GM12801 (cell line): ENCODE measurements around the gene SLC9A5.

Experiments used
- TF ChIP-seq, protein P1 (sequence below): IDR thresholded peaks from one replicate; pipeline ENCODE4 v1.5.1; 2011; ENCODE audit warnings: control low read depth; ENCODE audit not compliant: insufficient read length; ENCODE audit errors: extremely low read depth

The SLC9A5 gene

DNA sequence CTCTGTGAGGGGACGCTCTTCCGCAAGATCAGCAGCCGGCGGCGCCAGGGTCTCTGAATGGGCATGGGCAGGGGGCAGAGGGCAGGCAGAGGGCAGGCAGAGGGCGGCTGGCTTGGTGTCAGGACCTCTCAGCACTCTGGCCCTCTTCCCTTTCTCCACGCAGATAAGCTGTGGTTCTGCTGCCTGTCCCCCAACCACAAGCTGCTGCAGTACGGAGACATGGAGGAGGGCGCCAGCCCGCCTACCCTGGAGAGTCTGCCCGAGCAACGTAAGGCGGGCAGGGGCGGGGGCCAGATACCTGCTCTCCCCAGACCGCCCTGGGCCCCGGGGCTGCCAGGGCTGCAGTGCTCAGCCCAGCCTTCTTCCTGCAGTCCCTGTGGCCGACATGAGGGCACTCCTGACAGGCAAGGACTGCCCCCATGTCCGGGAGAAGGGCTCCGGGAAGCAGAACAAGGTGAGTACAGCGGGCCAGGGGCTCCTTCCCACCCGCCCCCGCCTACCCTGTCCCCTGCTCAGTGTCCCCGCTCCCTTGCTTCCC is 45.8 kb upstream of the SLC9A5 start:
- TF ChIP-seq, protein P1, sequence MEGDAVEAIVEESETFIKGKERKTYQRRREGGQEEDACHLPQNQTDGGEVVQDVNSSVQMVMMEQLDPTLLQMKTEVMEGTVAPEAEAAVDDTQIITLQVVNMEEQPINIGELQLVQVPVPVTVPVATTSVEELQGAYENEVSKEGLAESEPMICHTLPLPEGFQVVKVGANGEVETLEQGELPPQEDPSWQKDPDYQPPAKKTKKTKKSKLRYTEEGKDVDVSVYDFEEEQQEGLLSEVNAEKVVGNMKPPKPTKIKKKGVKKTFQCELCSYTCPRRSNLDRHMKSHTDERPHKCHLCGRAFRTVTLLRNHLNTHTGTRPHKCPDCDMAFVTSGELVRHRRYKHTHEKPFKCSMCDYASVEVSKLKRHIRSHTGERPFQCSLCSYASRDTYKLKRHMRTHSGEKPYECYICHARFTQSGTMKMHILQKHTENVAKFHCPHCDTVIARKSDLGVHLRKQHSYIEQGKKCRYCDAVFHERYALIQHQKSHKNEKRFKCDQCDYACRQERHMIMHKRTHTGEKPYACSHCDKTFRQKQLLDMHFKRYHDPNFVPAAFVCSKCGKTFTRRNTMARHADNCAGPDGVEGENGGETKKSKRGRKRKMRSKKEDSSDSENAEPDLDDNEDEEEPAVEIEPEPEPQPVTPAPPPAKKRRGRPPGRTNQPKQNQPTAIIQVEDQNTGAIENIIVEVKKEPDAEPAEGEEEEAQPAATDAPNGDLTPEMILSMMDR: no peak

DNA sequence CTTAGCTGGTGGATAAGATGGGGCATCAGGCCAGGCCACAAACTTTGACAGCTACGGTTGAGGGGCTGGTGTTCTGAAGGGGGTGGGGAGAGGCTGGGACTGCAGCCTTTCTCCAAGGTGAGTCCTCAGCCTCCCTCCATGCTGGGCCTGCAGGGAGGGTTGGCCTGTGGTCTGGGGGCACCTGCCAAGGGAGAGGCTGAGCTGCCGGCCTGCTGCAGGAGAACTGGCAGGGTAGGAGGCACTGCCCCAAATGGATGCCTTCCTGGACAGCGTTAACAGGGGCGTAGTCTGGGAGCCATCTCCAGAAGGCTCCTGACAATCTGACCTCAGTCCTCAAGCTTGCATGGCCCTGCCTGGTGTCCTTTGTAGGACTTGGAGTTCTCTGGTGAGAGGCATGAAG is 44.7 kb upstream of the SLC9A5 start:
- TF ChIP-seq, protein P1: no peak

DNA sequence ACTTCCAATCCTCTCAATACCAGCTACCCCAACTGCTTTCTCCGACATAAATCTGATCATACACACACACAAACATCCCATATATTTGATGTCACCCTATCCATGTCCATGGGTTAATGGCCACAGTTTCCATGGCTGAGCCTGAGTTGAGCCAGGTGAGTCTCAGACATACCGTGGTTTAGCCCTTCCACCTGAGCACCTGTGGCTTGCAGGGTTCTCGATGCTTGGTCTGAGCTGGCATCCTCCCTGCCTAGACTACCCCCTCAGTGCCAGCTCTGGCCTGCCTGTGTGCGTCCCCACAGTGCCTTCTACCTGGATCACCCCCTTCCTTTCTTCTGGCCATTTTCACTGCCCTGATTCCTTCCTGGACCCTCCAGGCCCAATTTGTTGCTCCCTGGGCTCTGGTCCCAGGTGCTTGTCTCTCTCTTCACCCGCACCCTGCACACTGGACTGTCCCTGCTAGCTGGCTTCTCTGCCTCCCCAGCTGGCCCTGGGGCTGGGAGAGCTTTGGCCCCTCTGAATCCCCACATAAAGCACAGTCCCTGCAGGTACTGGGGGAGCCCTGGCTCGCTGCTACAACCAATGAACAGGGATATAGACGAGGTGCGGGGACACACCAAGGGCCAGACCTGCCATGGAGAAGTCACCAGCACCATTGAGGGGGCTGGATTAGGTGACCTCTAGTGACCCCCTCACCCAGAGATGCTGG is 42.5 kb upstream of the SLC9A5 start:
- TF ChIP-seq, protein P1: no peak

DNA sequence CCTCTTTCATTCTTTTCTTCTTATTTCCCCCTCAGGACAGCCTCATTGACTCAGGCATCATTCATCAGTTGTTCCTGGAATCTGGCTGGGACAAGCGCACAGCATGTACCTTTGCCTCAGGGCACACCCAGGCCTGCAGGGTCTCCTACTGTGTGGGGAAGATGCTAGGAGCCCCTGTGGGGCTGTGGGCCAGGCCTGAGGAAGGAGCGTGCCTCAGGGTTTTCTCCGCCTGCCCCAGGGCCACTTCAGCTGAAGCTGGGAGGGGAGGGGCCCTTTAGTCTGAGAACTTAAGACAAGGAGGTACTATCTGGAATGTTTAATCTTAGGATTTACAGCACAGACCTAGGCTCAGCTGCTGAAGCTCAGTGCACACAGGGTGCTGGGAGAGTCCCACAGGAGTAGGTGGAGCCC is 41.9 kb upstream of the SLC9A5 start:
- TF ChIP-seq, protein P1: no peak

DNA sequence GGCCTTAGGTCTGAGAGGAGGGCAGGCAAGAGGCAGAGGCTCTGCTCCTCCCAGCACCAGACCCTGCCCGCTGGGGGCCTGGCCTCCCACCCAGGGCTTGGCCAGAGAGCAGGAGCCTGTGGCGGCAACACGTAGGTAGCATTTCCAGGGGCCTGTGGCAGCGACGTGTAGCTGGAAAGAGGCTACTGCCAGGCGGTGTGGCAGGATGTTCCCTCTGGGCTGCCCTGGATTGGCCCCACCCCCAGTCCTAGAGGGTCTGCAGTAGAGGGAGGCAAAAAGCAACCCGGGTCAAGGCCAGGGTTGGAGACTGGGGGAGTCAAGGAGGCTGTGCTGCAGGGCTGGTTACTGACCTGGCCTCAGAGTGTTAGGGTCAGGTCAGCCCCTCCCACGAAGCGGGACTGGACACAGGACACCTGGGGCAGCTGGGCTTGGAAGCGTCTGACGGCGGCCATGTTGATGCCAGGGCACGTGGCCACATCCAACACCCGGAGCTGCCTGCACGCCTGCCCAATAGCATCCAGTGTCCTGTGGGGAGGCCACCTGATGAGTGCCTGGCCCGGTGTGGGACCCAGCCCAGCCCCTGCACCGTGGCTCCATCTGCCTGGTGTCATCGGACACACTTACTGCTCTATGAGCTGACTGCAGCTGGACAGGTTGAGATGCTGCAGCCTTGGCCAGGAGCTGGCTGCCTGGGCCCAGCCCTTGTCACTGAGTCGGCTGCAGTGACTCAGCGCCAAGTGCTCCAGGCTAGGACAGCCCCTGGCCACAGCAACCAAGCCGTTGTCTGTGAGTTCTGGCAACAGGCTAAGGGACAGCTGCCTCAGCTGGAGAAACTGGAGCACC is 41.3 kb upstream of the SLC9A5 start:
- TF ChIP-seq, protein P1: no peak

DNA sequence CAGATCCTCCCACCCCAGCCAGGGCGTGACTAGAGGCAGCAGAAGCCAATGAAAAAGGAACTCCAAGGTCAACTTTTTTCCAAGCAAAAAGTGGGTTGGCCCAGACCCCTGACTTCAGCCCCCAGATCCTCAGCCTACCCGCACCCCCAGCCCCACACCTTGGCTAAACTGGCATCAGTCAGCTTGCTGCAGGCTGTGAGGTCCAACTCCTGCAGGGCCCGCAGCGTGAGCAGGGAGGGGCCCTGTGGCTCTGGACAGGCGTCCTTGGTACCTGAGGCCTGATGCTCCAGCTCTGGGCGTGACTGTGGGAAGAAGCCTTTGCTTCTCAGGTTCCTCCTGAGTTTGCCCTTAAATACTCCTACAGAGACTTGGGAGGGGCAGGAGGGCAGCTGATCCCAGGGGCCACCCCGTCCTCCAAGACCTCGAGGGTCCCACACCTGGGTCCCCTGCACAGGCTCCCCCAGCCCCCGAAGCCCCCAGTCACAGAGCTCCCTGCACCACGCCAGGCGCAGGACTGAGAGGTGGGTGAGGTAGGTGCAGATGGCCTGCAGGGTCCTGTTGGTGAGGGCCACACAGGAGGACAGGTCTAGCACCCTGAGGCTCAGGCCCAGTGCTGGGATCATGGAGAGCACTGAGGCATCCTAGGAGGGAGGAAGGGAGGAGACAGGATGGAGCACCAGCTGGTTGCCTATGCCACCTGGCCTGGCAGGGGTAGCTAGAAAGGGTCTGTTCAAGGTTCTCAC is 40.5 kb upstream of the SLC9A5 start:
- TF ChIP-seq, protein P1: no peak

DNA sequence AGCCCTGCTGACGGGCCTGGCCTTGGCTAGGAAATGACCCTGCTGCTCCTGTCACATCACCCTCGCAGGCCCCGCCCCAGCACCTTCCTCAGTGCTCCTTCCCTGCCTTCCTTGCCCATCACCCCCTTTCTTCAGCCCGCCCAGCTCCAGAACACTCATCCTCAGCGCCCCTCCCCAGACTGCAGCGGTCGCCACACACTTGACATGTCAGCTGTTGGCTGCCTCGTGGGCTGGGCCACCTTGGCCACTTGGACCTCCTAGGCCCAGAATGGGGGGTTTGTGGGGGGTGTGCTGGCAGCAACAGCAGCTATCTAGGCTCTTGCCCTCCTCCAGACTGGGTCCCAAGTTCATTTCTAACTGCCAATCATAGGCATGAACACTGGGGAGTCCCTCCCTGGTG is 39.2 kb upstream of the SLC9A5 start:
- TF ChIP-seq, protein P1: no peak
